Neural progenitor cell (in vitro differentiated cells): Measurements from ENCODE around the gene CENPH.
A peak's percentile ranks its signal among the peaks of the same experiment; 100 is the strongest.

ENCODE experiments used
- EZH2 ChIP-seq: fragments of 200-600 bp; sonication (generic); IDR thresholded peaks from 2 replicates; pipeline ENCODE4 v1.6.1; 2017; ENCODE audit warnings: antibody characterized with exemption, mild to moderate bottlenecking, moderate library complexity
- EZH2phosphoT487 ChIP-seq: fragments of 200-600 bp; sonication (generic); IDR thresholded peaks from 2 replicates; pipeline ENCODE4 v1.6.1; 2017; ENCODE audit warnings: antibody characterized with exemption
- TF ChIP-seq, protein P1 (sequence below): fragments of 200-600 bp; sonication (generic); IDR thresholded peaks from 2 replicates; pipeline ENCODE4 v1.5.1; 2017; ENCODE audit warnings: antibody characterized with exemption, mild to moderate bottlenecking

- TF ChIP-seq, protein P1, sequence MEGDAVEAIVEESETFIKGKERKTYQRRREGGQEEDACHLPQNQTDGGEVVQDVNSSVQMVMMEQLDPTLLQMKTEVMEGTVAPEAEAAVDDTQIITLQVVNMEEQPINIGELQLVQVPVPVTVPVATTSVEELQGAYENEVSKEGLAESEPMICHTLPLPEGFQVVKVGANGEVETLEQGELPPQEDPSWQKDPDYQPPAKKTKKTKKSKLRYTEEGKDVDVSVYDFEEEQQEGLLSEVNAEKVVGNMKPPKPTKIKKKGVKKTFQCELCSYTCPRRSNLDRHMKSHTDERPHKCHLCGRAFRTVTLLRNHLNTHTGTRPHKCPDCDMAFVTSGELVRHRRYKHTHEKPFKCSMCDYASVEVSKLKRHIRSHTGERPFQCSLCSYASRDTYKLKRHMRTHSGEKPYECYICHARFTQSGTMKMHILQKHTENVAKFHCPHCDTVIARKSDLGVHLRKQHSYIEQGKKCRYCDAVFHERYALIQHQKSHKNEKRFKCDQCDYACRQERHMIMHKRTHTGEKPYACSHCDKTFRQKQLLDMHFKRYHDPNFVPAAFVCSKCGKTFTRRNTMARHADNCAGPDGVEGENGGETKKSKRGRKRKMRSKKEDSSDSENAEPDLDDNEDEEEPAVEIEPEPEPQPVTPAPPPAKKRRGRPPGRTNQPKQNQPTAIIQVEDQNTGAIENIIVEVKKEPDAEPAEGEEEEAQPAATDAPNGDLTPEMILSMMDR = peak; percentile 25
- TF ChIP-seq EZH2 (no peak), EZH2phosphoT487 (no peak)
These were observed 28.5 kb downstream of the CENPH start for GRCh38 chr5:69217548-69218526.
